ENCODE data around the gene SPX.

GRCh38 chr12:21483531-21483930 lies 42.6 kb upstream of the SPX start:
- TF ChIP-seq, protein P1, sequence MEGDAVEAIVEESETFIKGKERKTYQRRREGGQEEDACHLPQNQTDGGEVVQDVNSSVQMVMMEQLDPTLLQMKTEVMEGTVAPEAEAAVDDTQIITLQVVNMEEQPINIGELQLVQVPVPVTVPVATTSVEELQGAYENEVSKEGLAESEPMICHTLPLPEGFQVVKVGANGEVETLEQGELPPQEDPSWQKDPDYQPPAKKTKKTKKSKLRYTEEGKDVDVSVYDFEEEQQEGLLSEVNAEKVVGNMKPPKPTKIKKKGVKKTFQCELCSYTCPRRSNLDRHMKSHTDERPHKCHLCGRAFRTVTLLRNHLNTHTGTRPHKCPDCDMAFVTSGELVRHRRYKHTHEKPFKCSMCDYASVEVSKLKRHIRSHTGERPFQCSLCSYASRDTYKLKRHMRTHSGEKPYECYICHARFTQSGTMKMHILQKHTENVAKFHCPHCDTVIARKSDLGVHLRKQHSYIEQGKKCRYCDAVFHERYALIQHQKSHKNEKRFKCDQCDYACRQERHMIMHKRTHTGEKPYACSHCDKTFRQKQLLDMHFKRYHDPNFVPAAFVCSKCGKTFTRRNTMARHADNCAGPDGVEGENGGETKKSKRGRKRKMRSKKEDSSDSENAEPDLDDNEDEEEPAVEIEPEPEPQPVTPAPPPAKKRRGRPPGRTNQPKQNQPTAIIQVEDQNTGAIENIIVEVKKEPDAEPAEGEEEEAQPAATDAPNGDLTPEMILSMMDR (IDR thresholded peaks at IDR 0.05; ENCODE audit: borderline replicate concordance, extremely low read depth, low read length, poor library complexity, severe bottlenecking), result no peak
- TF ChIP-seq EZH2 (IDR thresholded peaks at IDR 0.05; ENCODE audit: borderline replicate concordance, low read depth, low read length, severe bottlenecking), result no peak
